Heart left ventricle (tissue), 13 donors: ENCODE results near the gene SYT3.

ENCODE experiments used
- POLR2A ChIP-seq, 2 donors: fragments of 450-650 bp; IDR thresholded peaks; one replicate each; pipeline ENCODE4 v1.6.1; 2017; ENCODE audit warnings: antibody characterized with exemption in 2 of 2, mild to moderate bottlenecking in 2 of 2, moderate library complexity in 2 of 2
- TF ChIP-seq, protein P1 (sequence below), 12 donors: fragments of 200-600 bp; sonication (generic) in 4 of 12; IDR thresholded peaks; one replicate each; pipeline versions ENCODE4 v1.5.0 to v1.8.0; 2018 to 2022; ENCODE audit warnings: antibody characterized with exemption in 12 of 12, mild to moderate bottlenecking in 5 of 12
- donor health status: ischemic (EF 13 %, LVEDD 7.1; RV severe dilation, severe dysfunction).
- donor health status: DM: no; HTN: yes; CAD: no.
- donor health status: DM: no; HTN: no; CAD: no.
- donor health status: ischemic (EF 25% LVEDD 6.9; RV normal size, moderate dysfunction).
- donor health status: ischemic (EF 25% LVEDD 5.7; RV mildly dilated, moderate dysfunction).
- donor health status: ischemic (EF 35%, LVEDD 5.7; RV mildly dilated, moderate dysfunction).
- donor health status: nonischemic (EF 11% LVEDD 7.7; RV severe dilation, severe dysfunction).
- donor health status: DM: yes; HTN: yes; CAD: no.
- donor health status: PGD.
- donor health status: ischemic (EF 29% LVEDD 5.4; RV normal size, mild dysfunction).
- donor health status: nonischemic (EF 23%, LVEDD 6.1; RV moderate dilation, normal function).

GRCh38 chr19:50673118-50673517 lies 33.4 kb upstream of the SYT3 start:
- TF ChIP-seq, protein P1, sequence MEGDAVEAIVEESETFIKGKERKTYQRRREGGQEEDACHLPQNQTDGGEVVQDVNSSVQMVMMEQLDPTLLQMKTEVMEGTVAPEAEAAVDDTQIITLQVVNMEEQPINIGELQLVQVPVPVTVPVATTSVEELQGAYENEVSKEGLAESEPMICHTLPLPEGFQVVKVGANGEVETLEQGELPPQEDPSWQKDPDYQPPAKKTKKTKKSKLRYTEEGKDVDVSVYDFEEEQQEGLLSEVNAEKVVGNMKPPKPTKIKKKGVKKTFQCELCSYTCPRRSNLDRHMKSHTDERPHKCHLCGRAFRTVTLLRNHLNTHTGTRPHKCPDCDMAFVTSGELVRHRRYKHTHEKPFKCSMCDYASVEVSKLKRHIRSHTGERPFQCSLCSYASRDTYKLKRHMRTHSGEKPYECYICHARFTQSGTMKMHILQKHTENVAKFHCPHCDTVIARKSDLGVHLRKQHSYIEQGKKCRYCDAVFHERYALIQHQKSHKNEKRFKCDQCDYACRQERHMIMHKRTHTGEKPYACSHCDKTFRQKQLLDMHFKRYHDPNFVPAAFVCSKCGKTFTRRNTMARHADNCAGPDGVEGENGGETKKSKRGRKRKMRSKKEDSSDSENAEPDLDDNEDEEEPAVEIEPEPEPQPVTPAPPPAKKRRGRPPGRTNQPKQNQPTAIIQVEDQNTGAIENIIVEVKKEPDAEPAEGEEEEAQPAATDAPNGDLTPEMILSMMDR (IDR thresholded peaks at IDR 0.05), result no peak
- no peak for TF ChIP-seq POLR2A (IDR thresholded peaks at IDR 0.05)
